GM10847 (cell line): ENCODE measurements around the gene ZNF608.

Source experiments
- POLR2A ChIP-seq: IDR thresholded peaks from 2 replicates; pipeline ENCODE4 v1.6.1; 2011; ENCODE audit not compliant: insufficient read length; ENCODE audit errors: extremely low read depth

The ZNF608 gene

GRCh38 chr5:124735169-124735858, 11.1 kb downstream of the ZNF608 start:
- no peak for TF ChIP-seq POLR2A

GRCh38 chr5:124734574-124735168, 11.8 kb downstream of the ZNF608 start:
- TF ChIP-seq POLR2A, result no peak

- no peak for TF ChIP-seq POLR2A
Measured at GRCh38 chr5:124733329-124733650, 13.1 kb downstream of the ZNF608 start.

- TF ChIP-seq POLR2A, result no peak
Measured at GRCh38 chr5:124732428-124733328, 13.8 kb downstream of the ZNF608 start.

- no peak for TF ChIP-seq POLR2A
Measured at GRCh38 chr5:124730381-124730780, 16.1 kb downstream of the ZNF608 start.

GRCh38 chr5:124729720-124730359, 16.6 kb downstream of the ZNF608 start:
- TF ChIP-seq POLR2A, result no peak

- no peak for TF ChIP-seq POLR2A
Measured at GRCh38 chr5:124728968-124729332, 17.5 kb downstream of the ZNF608 start.

GRCh38 chr5:124728331-124728967, 18.0 kb downstream of the ZNF608 start:
- TF ChIP-seq POLR2A, result no peak

GRCh38 chr5:124726631-124727362, 19.6 kb downstream of the ZNF608 start:
- TF ChIP-seq POLR2A, result no peak

- TF ChIP-seq POLR2A, result no peak
Measured at GRCh38 chr5:124725622-124726258, 20.7 kb downstream of the ZNF608 start.

- no peak for TF ChIP-seq POLR2A
Measured at GRCh38 chr5:124725040-124725434, 21.4 kb downstream of the ZNF608 start.

- no peak for TF ChIP-seq POLR2A
Measured at GRCh38 chr5:124724357-124725039, 21.9 kb downstream of the ZNF608 start.

GRCh38 chr5:124721229-124721735, 25.2 kb downstream of the ZNF608 start:
- TF ChIP-seq POLR2A, result no peak
